Melanocyte of skin (primary cell): ENCODE data around the gene RBBP4. TPM values are rescaled to one million over a fixed set of nuclear protein-coding genes. Genes with fewer than 3 reads are reported as not detected.

Source experiments
- small RNA-seq, 2 donors: library from RNA; depleted of rRNA; stranded (forward); fragments of <200 nt; gene quantifications; one replicate each; pipeline ENCODE3, GENCODE V24; 2012
- total RNA-seq, 2 donors: library from RNA; depleted of rRNA; stranded (reverse); fragments of >200 nt; gene quantifications; 2 replicates each; pipeline ENCODE4 v1.2.3, GENCODE V29; 2012

Gene RBBP4
- total RNA-seq, result 100 to 1,000 TPM in 1 of 2 donors, 10 to 100 TPM in 1; 96.7 to 174 TPM

GRCh38 chr1:32650752-32651460, at the start of gene RBBP4:
RBBP4 (plus strand) TSS chr1:32651208; CDS start chr1:32651307, 99 bp downstream.

GRCh38 chr1:32650248-32650751, 708 bp upstream of the RBBP4 start, which contains the start of gene ZBTB8OS:
ZBTB8OS (minus strand) TSS chr1:32650550; CDS start chr1:32650529, 21 bp downstream.

GRCh38 chr1:32702599-32703478, 51.8 kb downstream of the RBBP4 start, which contains the start of gene SYNC:
SYNC (minus strand) TSS chr1:32702770; CDS start chr1:32702660, 110 bp downstream.

Small RNA genes lying within 50 kb of the gene (small RNA-seq; reads per million reads assigned to genes)
- gene RF00019, result 0 reads per million in 2 donors

Other genes with a start within 250 kb of the RBBP4 start
- under 1 TPM in 1 of 2 donors, not detected in 1; under 0.01 TPM for gene ZBTB8B, start 186.1 kb upstream of the RBBP4 start, total RNA-seq
- gene ZBTB8A, start 111.8 kb upstream of the RBBP4 start, total RNA-seq, result 1 to 10 TPM; 3.8 to 4.3 TPM
- 10 to 100 TPM; 25.8 to 38.0 TPM for gene ZBTB8OS, start 658 bp upstream of the RBBP4 start, total RNA-seq
- gene SYNC, start 51.6 kb downstream of the RBBP4 start, total RNA-seq, result 10 to 100 TPM; 28.3 to 30.6 TPM
- gene YARS1, start 166.2 kb downstream of the RBBP4 start, total RNA-seq, result 10 to 100 TPM; 49.2 to 84.3 TPM
- 10 to 100 TPM; 23.1 to 28.0 TPM for gene S100PBP, start 166.4 kb downstream of the RBBP4 start, total RNA-seq
- under 1 TPM in 1 of 2 donors, not detected in 1; 0.34 TPM for gene FNDC5, start 219.7 kb downstream of the RBBP4 start, total RNA-seq
- not detected for gene HPCA, start 235.3 kb downstream of the RBBP4 start, total RNA-seq